MCF 10A (cell line): ENCODE data around the gene OR4C11. TPM values are rescaled to one million over a fixed set of nuclear protein-coding genes. Genes with fewer than 3 reads are reported as not detected.

Source experiments
- BruUV-seq: library from RNA; stranded (reverse); fragments of 400-500 nt; replicated peaks from 2 replicates; lab custom pipeline; 2021; lab: Mats Ljungman, UMichigan
- CTCF ChIA-PET: fragments of 300-600 bp; sonication (Branson Sonifier 250); formaldehyde crosslinking; extraction: SDS; loops from one replicate; lab custom pipeline; 2021; ENCODE audit warnings: antibody characterized with exemption, inconsistent platforms; lab: Yijun Ruan, JAX
- POLR2A ChIA-PET: fragments of 300-600, 350-650 bp; sonication (Branson Sonifier 250); formaldehyde crosslinking; extraction: SDS; loops from one replicate; lab custom pipeline; 2020; ENCODE audit warnings: antibody characterized with exemption, inconsistent platforms; lab: Yijun Ruan, JAX
- DNase-seq: peaks from one replicate; pipeline ENCODE4 v3.0.0-alpha.2; 2018; ENCODE audit not compliant: unreplicated experiment
- H3K27ac Mint-ChIP-seq: one replicate; pipeline ENCODE4 v1.8.0; 2022; ENCODE audit warnings: mild to moderate bottlenecking, low read depth, mixed read lengths; ENCODE audit not compliant: unreplicated experiment
- H3K27me3 Mint-ChIP-seq: one replicate; pipeline ENCODE4 v1.8.0; 2022; ENCODE audit warnings: mixed read lengths; ENCODE audit not compliant: insufficient read depth, unreplicated experiment
- H3K36me3 Mint-ChIP-seq: one replicate; pipeline ENCODE4 v1.8.0; 2022; ENCODE audit warnings: mild to moderate bottlenecking, moderate library complexity, mixed read lengths; ENCODE audit not compliant: insufficient read depth, unreplicated experiment
- H3K4me1 Mint-ChIP-seq: one replicate; pipeline ENCODE4 v1.8.0; 2022; ENCODE audit warnings: mixed read lengths; ENCODE audit not compliant: insufficient read depth, unreplicated experiment
- H3K4me3 Mint-ChIP-seq: one replicate; pipeline ENCODE4 v1.8.0; 2022; ENCODE audit warnings: mild to moderate bottlenecking, moderate library complexity, mixed read lengths; ENCODE audit not compliant: unreplicated experiment
- H3K9me3 Mint-ChIP-seq: one replicate; pipeline ENCODE4 v1.8.0; 2022; ENCODE audit warnings: mixed read lengths; ENCODE audit not compliant: unreplicated experiment
- intact Hi-C: fragments of 100-400 bp; cut with micrococcal nuclease; formaldehyde crosslinking; loops from 2 replicates; pipeline ENCODE4 v1.14.1; 2022
- total RNA-seq: library from RNA; stranded (reverse); gene quantifications from 2 replicates; pipeline ENCODE4 v1.2.3, GENCODE V29; 2022
- TF ChIP-seq, protein P1 (sequence below): fragments of 200-600 bp; IDR thresholded peaks from one replicate; pipeline ENCODE4 v1.8.0; 2022; ENCODE audit warnings: antibody characterized with exemption, mild to moderate bottlenecking; ENCODE audit not compliant: unreplicated experiment

The OR4C11 gene
- total RNA-seq, 1 experiment from 2014 or later: not detected

- Mint-ChIP-seq H3K4me3 (no peak within 1 kb of the TSS), H3K4me1 (no peaks in the 10 kb centered on the region), H3K27ac (no peak within 1 kb of the TSS), H3K27me3 (no peaks in the 10 kb centered on the region), H3K9me3 (peaks cover 39% of the 10 kb centered on the region), H3K36me3 (no peaks in the 10 kb centered on the region)
- BruUV-seq: no TSS peak
- intact Hi-C loops: no loop called here
- CTCF ChIA-PET: interaction anchor here (0.6 kb wide), 1 partner anchor 136 kb away, joined by 3 read pairs; no protein-coding TSS in a partner anchor
- POLR2A ChIA-PET: no interaction called here
- no peak for DNase-seq
- TF ChIP-seq, protein P1, sequence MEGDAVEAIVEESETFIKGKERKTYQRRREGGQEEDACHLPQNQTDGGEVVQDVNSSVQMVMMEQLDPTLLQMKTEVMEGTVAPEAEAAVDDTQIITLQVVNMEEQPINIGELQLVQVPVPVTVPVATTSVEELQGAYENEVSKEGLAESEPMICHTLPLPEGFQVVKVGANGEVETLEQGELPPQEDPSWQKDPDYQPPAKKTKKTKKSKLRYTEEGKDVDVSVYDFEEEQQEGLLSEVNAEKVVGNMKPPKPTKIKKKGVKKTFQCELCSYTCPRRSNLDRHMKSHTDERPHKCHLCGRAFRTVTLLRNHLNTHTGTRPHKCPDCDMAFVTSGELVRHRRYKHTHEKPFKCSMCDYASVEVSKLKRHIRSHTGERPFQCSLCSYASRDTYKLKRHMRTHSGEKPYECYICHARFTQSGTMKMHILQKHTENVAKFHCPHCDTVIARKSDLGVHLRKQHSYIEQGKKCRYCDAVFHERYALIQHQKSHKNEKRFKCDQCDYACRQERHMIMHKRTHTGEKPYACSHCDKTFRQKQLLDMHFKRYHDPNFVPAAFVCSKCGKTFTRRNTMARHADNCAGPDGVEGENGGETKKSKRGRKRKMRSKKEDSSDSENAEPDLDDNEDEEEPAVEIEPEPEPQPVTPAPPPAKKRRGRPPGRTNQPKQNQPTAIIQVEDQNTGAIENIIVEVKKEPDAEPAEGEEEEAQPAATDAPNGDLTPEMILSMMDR: no peak
Observed at GRCh38 chr11:55554169-55554568, 53.3 kb downstream of the OR4C11 start, which contains the start of gene OR4C15. OR4C15 (plus strand) TSS chr11:55554469; CDS start chr11:55554469, 0 bp downstream.

Other genes starting within 250 kb of the OR4C11 start
- not detected in 2 replicates for gene OR4A15, start 239.7 kb downstream of the OR4C11 start, total RNA-seq
- gene OR4C15, start 53.2 kb downstream of the OR4C11 start, total RNA-seq: not detected in 2 replicates
- not detected in 2 replicates for gene OR4C16, start 35.5 kb downstream of the OR4C11 start, total RNA-seq
- gene OR4P4, start 27.5 kb upstream of the OR4C11 start, total RNA-seq: not detected in 2 replicates
- gene OR4S2, start 40.7 kb upstream of the OR4C11 start, total RNA-seq: not detected in 2 replicates
- gene OR4C6, start 54.6 kb upstream of the OR4C11 start, total RNA-seq: not detected in 2 replicates
- gene OR5D13, start 165.8 kb upstream of the OR4C11 start, total RNA-seq: not detected in 2 replicates
- not detected in 2 replicates for gene OR5D14, start 187.9 kb upstream of the OR4C11 start, total RNA-seq
- gene OR5L1, start 203.7 kb upstream of the OR4C11 start, total RNA-seq: not detected in 2 replicates
- not detected in 2 replicates for gene OR5D18, start 212.0 kb upstream of the OR4C11 start, total RNA-seq
- not detected in 2 replicates for gene OR5L2, start 219.6 kb upstream of the OR4C11 start, total RNA-seq
- gene OR5D16, start 231.1 kb upstream of the OR4C11 start, total RNA-seq: not detected in 2 replicates